Measurements from ENCODE around the gene RNF4.

Gene RNF4

DNA sequence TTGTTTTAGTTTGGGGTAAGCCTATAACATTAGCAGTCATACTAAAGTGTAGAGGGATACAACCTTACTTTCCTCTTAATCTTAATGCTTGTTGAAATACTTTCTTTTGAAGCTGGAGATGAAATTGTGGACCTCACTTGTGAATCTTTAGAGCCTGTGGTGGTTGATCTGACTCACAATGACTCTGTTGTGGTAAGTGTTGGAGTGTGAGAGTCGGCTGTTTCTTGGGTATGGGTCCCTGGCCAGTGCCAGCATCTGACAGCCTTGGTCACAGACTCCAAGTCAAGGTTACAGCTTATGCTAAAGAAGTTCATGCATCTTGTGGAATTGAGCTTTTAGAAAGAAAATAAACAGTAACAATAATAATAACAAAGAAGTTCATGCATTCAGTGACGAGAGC is 31.6 kb downstream of the RNF4 start:
- TF ChIP-seq POLR2AphosphoS5 (IDR thresholded peaks at IDR 0.05; ENCODE audit: low read depth), result no peak
- no peak for TF ChIP-seq REST (IDR thresholded peaks at IDR 0.05; ENCODE audit: insufficient replicate concordance, low read depth)
- TF ChIP-seq SPI1 (IDR thresholded peaks at IDR 0.05; ENCODE audit: borderline replicate concordance, low read depth), result no peak
- TF ChIP-seq, protein P1, sequence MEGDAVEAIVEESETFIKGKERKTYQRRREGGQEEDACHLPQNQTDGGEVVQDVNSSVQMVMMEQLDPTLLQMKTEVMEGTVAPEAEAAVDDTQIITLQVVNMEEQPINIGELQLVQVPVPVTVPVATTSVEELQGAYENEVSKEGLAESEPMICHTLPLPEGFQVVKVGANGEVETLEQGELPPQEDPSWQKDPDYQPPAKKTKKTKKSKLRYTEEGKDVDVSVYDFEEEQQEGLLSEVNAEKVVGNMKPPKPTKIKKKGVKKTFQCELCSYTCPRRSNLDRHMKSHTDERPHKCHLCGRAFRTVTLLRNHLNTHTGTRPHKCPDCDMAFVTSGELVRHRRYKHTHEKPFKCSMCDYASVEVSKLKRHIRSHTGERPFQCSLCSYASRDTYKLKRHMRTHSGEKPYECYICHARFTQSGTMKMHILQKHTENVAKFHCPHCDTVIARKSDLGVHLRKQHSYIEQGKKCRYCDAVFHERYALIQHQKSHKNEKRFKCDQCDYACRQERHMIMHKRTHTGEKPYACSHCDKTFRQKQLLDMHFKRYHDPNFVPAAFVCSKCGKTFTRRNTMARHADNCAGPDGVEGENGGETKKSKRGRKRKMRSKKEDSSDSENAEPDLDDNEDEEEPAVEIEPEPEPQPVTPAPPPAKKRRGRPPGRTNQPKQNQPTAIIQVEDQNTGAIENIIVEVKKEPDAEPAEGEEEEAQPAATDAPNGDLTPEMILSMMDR (IDR thresholded peaks at IDR 0.05; ENCODE audit: insufficient read depth, low read length), result no peak
- no peak for TF ChIP-seq GABPA (IDR thresholded peaks at IDR 0.05; ENCODE audit: low read depth)
- Histone ChIP-seq H3K4me3 (replicated peaks; ENCODE audit: insufficient read depth, low read length) (no peak overlapping the region), H3K27me3 (ENCODE audit: insufficient read depth, poor library complexity, severe bottlenecking) (no peaks in the 10 kb centered on the region), H3K27ac (replicated peaks) (no peak overlapping the region)
- DNase-seq (ENCODE audit: low read depth in 1 of 2, low spot score in 1 of 2), result no peak

GRCh38 chr4:2501034-2501594 is 32.2 kb downstream of the RNF4 start:
- H3K27me3 ChIP-seq (ENCODE audit: insufficient read depth, poor library complexity, severe bottlenecking), result no peaks in the 10 kb centered on the region
- no peak for TF ChIP-seq POLR2AphosphoS5 (IDR thresholded peaks at IDR 0.05; ENCODE audit: low read depth)
- TF ChIP-seq, protein P1 (IDR thresholded peaks at IDR 0.05; ENCODE audit: insufficient read depth, low read length), result no peak
- no peak for TF ChIP-seq REST (IDR thresholded peaks at IDR 0.05; ENCODE audit: insufficient replicate concordance, low read depth)
- TF ChIP-seq SPI1 (IDR thresholded peaks at IDR 0.05; ENCODE audit: borderline replicate concordance, low read depth), result no peak
- no peak for TF ChIP-seq GABPA (IDR thresholded peaks at IDR 0.05; ENCODE audit: low read depth)
- no peak for DNase-seq (ENCODE audit: low read depth in 1 of 2, low spot score in 1 of 2)
- H3K27ac ChIP-seq (replicated peaks), result no peak overlapping the region
- no peak overlapping the region for H3K4me3 ChIP-seq (replicated peaks; ENCODE audit: insufficient read depth, low read length)

GRCh38 chr4:2503809-2504208 is 34.9 kb downstream of the RNF4 start:
- TF ChIP-seq, protein P1 (IDR thresholded peaks at IDR 0.05; ENCODE audit: insufficient read depth, low read length), result no peak
- TF ChIP-seq GABPA (IDR thresholded peaks at IDR 0.05; ENCODE audit: low read depth) (no peak), POLR2AphosphoS5 (IDR thresholded peaks at IDR 0.05; ENCODE audit: low read depth) (no peak)
- Histone ChIP-seq H3K4me3 (replicated peaks; ENCODE audit: insufficient read depth, low read length) (no peak overlapping the region), H3K27ac (replicated peaks) (no peak overlapping the region), H3K27me3 (ENCODE audit: insufficient read depth, poor library complexity, severe bottlenecking) (no peaks in the 10 kb centered on the region)
- no peak for DNase-seq (ENCODE audit: low read depth in 1 of 2, low spot score in 1 of 2)

GRCh38 chr4:2507259-2507658 is 38.4 kb downstream of the RNF4 start:
- no peaks in the 10 kb centered on the region for H3K27me3 ChIP-seq (ENCODE audit: insufficient read depth, poor library complexity, severe bottlenecking)
- TF ChIP-seq POLR2AphosphoS5 (IDR thresholded peaks at IDR 0.05; ENCODE audit: low read depth) (no peak), SPI1 (IDR thresholded peaks at IDR 0.05; ENCODE audit: borderline replicate concordance, low read depth) (no peak), GABPA (IDR thresholded peaks at IDR 0.05; ENCODE audit: low read depth) (no peak)
- DNase-seq (ENCODE audit: low read depth in 1 of 2, low spot score in 1 of 2), result no peak
- no peak overlapping the region for H3K4me3 ChIP-seq (replicated peaks; ENCODE audit: insufficient read depth, low read length)
- H3K27ac ChIP-seq (replicated peaks), result no peak overlapping the region

All from HL-60 (cell line).